Esophagus muscularis mucosa (tissue), 4 donors: ENCODE results near the gene SLC44A5. TPM values are rescaled to one million over a fixed set of nuclear protein-coding genes. Genes with fewer than 3 reads are reported as not detected.

Experiments
- DNase-seq: peaks from one replicate; pipeline ENCODE4 v3.0.0-alpha.2; 2017; ENCODE audit errors: extremely low spot score
- H3K27ac ChIP-seq, 4 donors: fragments of 200-600 bp; sonication (generic); replicated peaks in 1 of 4; 1 replicate in 3 of 4; 2 replicates in 1 of 4; pipeline ENCODE4 v1.5.1; 2016 to 2019; ENCODE audit warnings: mild to moderate bottlenecking in 1 of 4
- H3K27me3 ChIP-seq, 4 donors: fragments of 200-600 bp; sonication (generic); one replicate each; pipeline versions ENCODE4 v1.5.1 to v1.6.0; 2016 to 2019
- H3K36me3 ChIP-seq, 4 donors: fragments of 200-600 bp; sonication (generic); one replicate each; pipeline ENCODE4 v1.5.1; 2016 to 2019
- H3K4me1 ChIP-seq, 4 donors: fragments of 200-600 bp; sonication (generic); one replicate each; pipeline ENCODE4 v1.5.1; 2016 to 2019
- H3K4me3 ChIP-seq, 4 donors: fragments of 200-600 bp; sonication (generic); 1 replicate in 2 of 4; 2 replicates in 2 of 4; pipeline ENCODE4 v1.5.1; 2016 to 2019; ENCODE audit warnings: mild to moderate bottlenecking in 4 of 4, moderate library complexity in 1 of 4
- H3K9me3 ChIP-seq, 4 donors: fragments of 200-600 bp; sonication (generic); 1 replicate in 3 of 4; 2 replicates in 1 of 4; pipeline ENCODE4 v1.5.1; 2016 to 2019
- CTCF ChIP-seq, 3 experiments: fragments of 200-600 bp in 2 of 3; fragments of 450-650 bp in 1 of 3; sonication (generic) in 2 of 3; IDR thresholded peaks; one replicate each; pipeline ENCODE4 v1.5.1; 2017 to 2019; ENCODE audit warnings: antibody characterized with exemption in 3 of 3, mild to moderate bottlenecking in 2 of 3, moderate library complexity in 1 of 3
- EP300 ChIP-seq: sonication (generic); formaldehyde crosslinking; IDR thresholded peaks from one replicate; pipeline ENCODE4 v1.6.1; 2017; ENCODE audit warnings: antibody characterized with exemption
- POLR2A ChIP-seq: fragments of 450-650 bp; IDR thresholded peaks from one replicate; pipeline ENCODE4 v1.6.1; 2017; ENCODE audit warnings: antibody characterized with exemption, moderate library complexity, mild to moderate bottlenecking, low read depth
- POLR2AphosphoS5 ChIP-seq, 2 donors: sonication (generic); formaldehyde crosslinking; IDR thresholded peaks; one replicate each; pipeline ENCODE4 v1.6.1; 2017; ENCODE audit warnings: antibody characterized with exemption in 2 of 2
- WGBS: methylation state at CpG from one replicate; pipeline ENCODE4 v1.1.5; 2018; 5-methylcytosine and 5-hydroxymethylcytosine counted together
- intact Hi-C: fragments of 100-400 bp; cut with DNase I; formaldehyde crosslinking; loops from one replicate; pipeline ENCODE4 v1.15.1; 2023
- total RNA-seq, 4 donors: library from RNA; depleted of rRNA; stranded (reverse); fragments of >200 nt; gene quantifications; one replicate each; pipeline versions ENCODE4 v1.1.0 to v1.2.1, GENCODE V29; 2016

The SLC44A5 gene
- total RNA-seq, 4 donors from 2014 or later = 0.17 to 0.71 (median 0.23) TPM; not detected in 1

- Histone ChIP-seq H3K27me3 (no peaks in the 10 kb centered on the region), H3K9me3 (no peaks in the 10 kb centered on the region), H3K36me3 (no peaks in the 10 kb centered on the region), H3K4me1 (no peaks in the 10 kb centered on the region), H3K27ac (no peak overlapping the region), H3K4me3 (no peak overlapping the region)
- intact Hi-C loops = no loop called here
- no peak for TF ChIP-seq EP300
- no peak for TF ChIP-seq POLR2A
- TF ChIP-seq CTCF (IDR thresholded peaks at IDR 0.05) = no peak
- TF ChIP-seq POLR2AphosphoS5 (IDR thresholded peaks at IDR 0.05) = no peak
- DNase-seq = no peak
- 70% methylated on average over 3 of the region's 3 CpGs for WGBS
Observed at GRCh38 chr1:75234562-75234961, 376.4 kb downstream of the SLC44A5 start.

- H3K27ac ChIP-seq = no peak overlapping the region
- H3K4me3 ChIP-seq = no peak overlapping the region
- H3K4me1 ChIP-seq = no peaks in the 10 kb centered on the region
- TF ChIP-seq POLR2A (no peak), CTCF (IDR thresholded peaks at IDR 0.05) (peak; percentile 36 to 68 (median 53))
- no peaks in the 10 kb centered on the region for H3K27me3 ChIP-seq
- 12% methylated on average over 11 of the region's 11 CpGs for WGBS
- no peak for DNase-seq
- H3K36me3 ChIP-seq = no peaks in the 10 kb centered on the region
- intact Hi-C loops = no loop called here
- H3K9me3 ChIP-seq = no peaks in the 10 kb centered on the region
Observed at GRCh38 chr1:75233302-75233929, 377.5 kb downstream of the SLC44A5 start.

- Histone ChIP-seq H3K36me3 (no peaks in the 10 kb centered on the region), H3K4me1 (no peaks in the 10 kb centered on the region), H3K9me3 (no peaks in the 10 kb centered on the region), H3K4me3 (no peak overlapping the region), H3K27ac (no peak overlapping the region), H3K27me3 (no peaks in the 10 kb centered on the region)
- TF ChIP-seq POLR2AphosphoS5 (IDR thresholded peaks at IDR 0.05) (no peak), EP300 (no peak), POLR2A (no peak), CTCF (IDR thresholded peaks at IDR 0.05) (no peak)
- 78% methylated on average over 3 of the region's 3 CpGs for WGBS
- intact Hi-C loops = no loop called here
- no peak for DNase-seq
Observed at GRCh38 chr1:75220072-75220471, 390.8 kb downstream of the SLC44A5 start.

- Histone ChIP-seq H3K9me3 (no peaks in the 10 kb centered on the region), H3K4me1 (no peaks in the 10 kb centered on the region), H3K36me3 (no peaks in the 10 kb centered on the region), H3K27me3 (no peaks in the 10 kb centered on the region), H3K27ac (no peak overlapping the region), H3K4me3 (no peak overlapping the region)
- DNase-seq = no peak
- intact Hi-C loops = no loop called here
- TF ChIP-seq POLR2AphosphoS5 (IDR thresholded peaks at IDR 0.05) (no peak), CTCF (IDR thresholded peaks at IDR 0.05) (no peak), POLR2A (no peak), EP300 (no peak)
Observed at GRCh38 chr1:75214017-75214416, 396.9 kb downstream of the SLC44A5 start.

- no peaks in the 10 kb centered on the region for H3K4me1 ChIP-seq
- no peaks in the 10 kb centered on the region for H3K27me3 ChIP-seq
- no peak overlapping the region for H3K27ac ChIP-seq
- no peak overlapping the region for H3K4me3 ChIP-seq
- TF ChIP-seq CTCF (IDR thresholded peaks at IDR 0.05) = no peak
- no peak for TF ChIP-seq EP300
- no peak for TF ChIP-seq POLR2A
- TF ChIP-seq POLR2AphosphoS5 (IDR thresholded peaks at IDR 0.05) = no peak
- no peaks in the 10 kb centered on the region for H3K36me3 ChIP-seq
- no peak for DNase-seq
- no peaks in the 10 kb centered on the region for H3K9me3 ChIP-seq
- intact Hi-C loops = no loop called here
- WGBS = 63% methylated on average over 1 of the region's 1 CpG
Observed at GRCh38 chr1:75211648-75212047, 399.3 kb downstream of the SLC44A5 start.
